OCI-LY3 (cell line): ENCODE data around the gene LTBP2.

ENCODE experiments used
- EZH2phosphoT487 ChIP-seq: fragments of 200-600 bp; shearing (Covaris generic); IDR thresholded peaks from 2 replicates; pipeline ENCODE4 v1.6.1; 2018; ENCODE audit warnings: antibody characterized with exemption, mixed run types, low read depth
- TF ChIP-seq, protein P1 (sequence below): fragments of 200-600, 300-600 bp; sonication (generic); IDR thresholded peaks from 2 replicates; pipeline ENCODE4 v1.5.1; 2014; ENCODE audit warnings: antibody characterized with exemption, low read length, low read depth

DNA sequence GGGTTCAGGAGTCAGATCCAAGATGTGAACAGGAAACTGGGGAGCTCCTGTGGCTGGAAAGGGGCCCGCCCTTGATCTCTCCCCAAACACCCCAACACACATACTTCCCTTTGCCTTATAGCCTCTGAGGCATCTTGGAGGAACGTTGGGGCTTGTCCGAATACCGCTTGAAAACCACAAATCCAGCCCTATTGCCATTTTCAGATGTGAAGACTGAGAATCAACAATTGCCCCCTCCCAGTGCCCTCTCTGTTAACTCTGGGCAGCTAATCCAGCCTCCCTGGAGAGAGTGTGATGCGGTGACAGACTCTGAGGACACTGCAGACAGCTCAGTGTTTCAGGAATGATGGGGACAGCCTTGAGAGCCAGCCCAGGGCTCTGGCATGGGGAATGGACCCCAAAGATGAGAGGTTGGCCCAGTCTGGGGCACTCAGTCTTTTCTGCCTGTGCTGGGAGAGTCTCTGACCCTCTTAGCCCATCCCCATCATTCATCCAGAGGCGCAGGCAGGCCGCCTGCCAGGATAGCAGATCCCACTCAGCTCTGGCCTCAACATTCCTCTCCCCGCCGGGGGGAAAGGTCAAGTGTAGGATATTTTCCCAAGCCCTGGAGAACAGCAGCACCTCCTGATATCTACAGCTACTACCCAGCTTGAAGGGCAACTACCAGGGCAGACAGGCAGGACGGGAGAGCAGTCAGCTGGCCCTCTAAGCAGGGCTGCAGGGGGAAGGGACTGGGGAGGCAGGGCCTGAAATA is 24.6 kb upstream of the LTBP2 start:
- TF ChIP-seq, protein P1, sequence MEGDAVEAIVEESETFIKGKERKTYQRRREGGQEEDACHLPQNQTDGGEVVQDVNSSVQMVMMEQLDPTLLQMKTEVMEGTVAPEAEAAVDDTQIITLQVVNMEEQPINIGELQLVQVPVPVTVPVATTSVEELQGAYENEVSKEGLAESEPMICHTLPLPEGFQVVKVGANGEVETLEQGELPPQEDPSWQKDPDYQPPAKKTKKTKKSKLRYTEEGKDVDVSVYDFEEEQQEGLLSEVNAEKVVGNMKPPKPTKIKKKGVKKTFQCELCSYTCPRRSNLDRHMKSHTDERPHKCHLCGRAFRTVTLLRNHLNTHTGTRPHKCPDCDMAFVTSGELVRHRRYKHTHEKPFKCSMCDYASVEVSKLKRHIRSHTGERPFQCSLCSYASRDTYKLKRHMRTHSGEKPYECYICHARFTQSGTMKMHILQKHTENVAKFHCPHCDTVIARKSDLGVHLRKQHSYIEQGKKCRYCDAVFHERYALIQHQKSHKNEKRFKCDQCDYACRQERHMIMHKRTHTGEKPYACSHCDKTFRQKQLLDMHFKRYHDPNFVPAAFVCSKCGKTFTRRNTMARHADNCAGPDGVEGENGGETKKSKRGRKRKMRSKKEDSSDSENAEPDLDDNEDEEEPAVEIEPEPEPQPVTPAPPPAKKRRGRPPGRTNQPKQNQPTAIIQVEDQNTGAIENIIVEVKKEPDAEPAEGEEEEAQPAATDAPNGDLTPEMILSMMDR, result no peak
- TF ChIP-seq EZH2phosphoT487, result no peak
